ENCODE results near the gene PODXL2.

Gene PODXL2

DNA sequence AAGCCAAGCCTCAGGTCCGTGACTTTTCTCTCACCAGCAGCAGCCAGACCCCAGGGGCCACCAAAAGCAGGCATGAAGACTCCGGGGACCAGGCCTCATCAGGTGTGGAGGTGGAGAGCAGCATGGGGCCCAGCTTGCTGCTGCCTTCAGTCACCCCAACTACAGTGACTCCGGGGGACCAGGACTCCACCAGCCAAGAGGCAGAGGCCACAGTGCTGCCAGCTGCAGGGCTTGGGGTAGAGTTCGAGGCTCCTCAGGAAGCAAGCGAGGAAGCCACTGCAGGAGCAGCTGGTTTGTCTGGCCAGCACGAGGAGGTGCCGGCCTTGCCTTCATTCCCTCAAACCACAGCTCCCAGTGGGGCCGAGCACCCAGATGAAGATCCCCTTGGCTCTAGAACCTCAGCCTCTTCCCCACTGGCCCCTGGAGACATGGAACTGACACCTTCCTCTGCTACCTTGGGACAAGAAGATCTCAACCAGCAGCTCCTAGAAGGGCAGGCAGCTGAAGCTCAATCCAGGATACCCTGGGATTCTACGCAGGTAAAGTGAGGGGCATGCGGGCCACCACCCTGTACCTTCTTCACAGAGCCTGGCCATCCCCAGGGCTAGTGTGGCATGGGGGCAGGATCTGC, 31.8 kb downstream of the PODXL2 start:
- DNase-seq, result no peak

DNA sequence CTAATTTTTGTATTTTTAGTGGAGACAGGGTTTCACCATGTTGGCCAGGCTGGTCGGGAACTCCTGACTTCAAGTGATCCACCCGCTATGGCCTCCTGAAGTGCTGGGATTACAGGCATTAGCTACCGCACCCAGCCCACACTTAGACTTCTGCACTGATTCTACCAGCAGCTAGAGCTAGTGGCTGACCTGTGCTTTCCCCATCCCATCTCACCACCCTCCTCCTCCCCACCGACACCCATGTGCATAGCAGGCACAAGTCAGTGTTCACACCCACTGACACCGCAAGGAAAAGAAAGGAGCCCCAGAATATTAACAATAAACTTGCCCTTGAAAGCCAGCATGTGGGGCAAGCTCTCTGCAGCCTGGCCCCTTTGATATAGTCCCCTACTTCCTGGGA, 32.6 kb downstream of the PODXL2 start:
- no peak for DNase-seq

DNA sequence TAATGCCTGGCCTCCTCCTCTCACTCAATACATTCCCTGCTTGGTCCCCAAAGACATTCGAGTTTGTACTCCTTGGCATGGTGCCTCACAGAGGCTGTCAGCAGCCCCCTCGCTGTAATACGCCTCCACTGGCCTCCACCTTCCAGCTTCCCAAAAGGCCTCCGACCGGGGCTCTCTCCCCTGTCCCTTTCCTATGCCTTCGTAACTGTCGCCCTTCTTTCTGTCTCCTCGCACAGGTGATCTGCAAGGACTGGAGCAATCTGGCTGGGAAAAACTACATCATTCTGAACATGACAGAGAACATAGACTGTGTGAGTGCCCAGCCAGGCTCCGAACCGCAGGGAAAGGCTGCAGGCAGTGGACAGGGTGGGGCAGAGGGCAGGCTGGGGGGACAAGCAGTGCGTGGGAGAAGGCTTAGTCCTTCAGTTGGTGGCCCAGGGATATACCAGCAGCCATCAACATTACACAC, 33.0 kb downstream of the PODXL2 start:
- no peak for DNase-seq

DNA sequence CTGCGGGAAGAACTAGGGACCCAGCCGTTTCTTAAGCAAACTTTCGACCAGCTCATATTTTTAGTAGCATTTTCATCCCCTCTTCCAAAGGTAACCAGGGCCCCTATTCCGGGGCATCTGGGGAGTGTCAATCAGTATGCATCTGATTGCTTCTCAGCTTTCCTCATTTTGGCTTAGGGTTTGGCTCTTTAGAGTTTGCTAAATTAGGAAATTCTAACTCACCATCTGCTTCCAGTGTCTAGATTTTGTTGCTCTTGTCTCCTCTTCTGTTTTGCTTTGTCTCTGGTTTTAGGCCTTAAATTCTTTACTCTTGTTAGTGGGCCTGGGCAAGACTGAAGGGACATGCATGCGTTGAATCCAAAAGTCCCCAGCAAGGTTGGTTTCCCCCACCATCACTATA, 34.2 kb downstream of the PODXL2 start:
- DNase-seq, result no peak

DNA sequence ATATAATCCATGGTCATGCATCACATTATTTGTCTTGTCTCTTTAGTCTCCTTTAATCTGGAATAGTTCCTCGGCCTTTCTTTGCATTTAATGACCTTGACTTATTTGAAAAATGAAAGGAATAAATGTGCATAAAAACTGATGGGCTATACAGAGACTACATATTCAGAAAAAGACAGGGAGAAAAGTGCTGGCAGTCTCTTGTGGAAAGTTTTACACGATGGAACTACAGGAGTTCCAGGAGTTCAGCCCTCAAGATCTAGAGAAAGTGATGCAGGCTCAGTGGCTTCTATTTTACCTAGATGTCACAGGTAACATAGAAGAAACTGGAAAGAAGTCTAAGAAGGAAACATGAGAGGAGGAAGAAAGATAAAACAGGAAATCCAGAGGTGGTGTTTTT, 36.2 kb downstream of the PODXL2 start:
- no peak for DNase-seq

DNA sequence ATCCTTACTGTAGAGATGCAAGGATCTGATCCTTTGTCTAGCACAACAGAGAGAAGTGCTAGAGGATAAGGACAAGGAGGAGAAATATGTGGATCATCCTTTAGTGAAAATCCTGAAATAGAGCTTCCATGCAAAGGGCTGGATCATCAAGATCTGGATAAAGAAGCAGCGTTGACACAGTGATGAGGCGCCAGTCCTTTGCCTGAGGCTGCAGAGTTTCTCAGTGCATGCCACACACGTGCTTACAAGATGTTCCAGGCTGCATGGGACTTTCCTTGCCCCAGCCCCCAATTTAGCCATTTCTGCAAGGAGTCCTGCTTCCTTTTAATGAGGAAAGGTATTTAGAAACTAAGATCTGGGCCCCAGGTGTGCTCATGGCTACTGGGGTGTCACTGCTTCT, 36.6 kb downstream of the PODXL2 start:
- no peak for DNase-seq

DNA sequence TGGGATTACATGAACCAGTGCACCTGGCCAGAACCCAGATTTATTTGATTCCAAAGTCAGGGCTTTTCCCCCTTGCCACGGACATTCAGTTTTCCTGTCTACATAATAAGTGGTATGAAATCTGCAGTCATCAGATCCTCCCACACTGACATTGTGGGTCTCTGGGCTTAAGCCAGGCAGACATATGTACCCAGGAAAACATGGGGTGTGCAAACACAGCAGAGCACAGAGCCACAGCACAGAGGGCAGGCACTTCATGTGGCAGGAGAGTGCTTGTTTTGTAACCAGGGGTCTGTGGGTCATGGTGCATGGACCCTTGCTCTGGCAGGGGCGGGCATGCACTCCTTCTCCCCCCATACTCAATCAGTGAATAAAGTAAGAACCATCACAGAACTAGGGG, 37.7 kb downstream of the PODXL2 start:
- DNase-seq, result no peak

DNA sequence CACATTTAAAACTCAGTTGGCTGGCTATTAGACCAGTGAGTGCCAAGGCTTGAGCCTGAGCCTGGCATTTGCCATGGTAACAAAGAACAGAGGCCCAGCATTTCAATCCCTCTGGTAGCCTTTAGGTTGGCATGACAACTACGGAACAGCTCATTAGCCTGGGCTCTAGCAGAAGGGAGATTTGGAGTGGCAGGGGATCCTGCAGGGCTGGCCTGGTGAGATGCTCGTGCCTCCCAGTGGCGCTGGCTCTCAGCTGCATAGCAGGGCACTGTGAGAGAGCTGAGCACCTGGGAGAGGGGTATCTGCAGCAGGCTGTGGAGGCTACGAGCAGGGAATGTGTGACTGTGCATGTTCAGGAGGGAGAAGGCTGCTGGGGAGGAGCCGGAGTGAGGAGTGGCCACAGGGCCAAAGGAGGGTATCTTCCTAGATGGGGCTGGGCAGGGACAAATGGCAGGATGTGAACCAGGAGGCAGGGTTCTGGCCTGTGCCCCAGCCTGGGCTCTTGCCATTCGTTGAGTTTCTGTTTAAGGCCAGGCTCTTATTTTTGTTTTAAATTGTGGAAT, 38.2 kb downstream of the PODXL2 start:
- DNase-seq, result no peak

DNA sequence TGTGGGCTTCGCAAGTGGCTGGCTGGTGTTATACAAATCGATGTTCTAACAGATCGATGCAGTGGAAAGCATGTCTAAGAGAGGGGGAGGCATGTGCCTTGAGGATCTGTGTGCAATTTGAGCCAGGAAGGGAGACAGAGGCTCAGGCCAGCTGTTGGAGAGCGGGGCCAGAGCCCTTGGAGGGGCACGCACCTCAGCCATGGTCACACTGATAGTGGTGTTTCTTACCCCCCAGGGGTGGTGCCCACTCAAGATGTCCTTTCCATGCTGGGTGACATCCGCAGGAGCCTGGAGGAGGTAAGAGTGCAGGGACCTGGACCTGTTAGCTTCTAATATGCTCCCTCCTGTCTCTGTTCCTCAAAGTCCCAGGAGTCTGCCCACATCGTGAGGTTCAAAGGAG, 39.9 kb downstream of the PODXL2 start:
- no peak for DNase-seq

DNA sequence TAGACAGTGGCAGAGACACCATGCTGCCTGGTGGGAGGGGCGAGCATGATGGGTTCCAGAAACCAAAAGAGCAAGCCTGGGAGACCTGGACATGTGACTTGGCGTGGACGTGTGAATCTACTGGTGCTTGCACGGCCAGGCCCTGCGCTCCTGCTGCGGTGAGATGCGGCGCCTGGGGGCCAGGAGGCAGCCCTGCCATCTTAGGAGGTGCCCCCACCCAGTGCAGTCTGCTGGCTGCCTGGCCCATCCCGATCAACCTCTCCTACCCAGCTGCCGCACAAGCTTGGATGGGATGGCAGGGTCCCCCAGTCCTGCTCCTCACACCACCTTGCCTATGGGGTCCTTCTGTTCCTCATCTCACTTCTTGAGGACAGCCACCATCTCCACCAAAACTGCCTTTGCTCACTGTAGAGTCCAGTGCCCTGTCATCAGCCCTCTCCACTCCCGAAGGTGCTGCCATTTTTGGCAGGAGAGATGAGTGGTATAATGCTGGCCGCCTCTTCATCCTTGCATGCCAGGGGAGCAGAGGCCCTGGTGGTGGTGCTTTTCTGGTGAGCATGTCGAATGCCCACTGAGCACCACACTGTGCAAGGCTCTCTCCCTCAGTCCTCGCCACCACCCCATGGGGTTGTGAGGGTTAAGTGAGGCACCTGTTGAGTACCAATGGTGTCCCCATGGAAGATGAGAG, 40.7 kb downstream of the PODXL2 start:
- DNase-seq, result no peak

DNA sequence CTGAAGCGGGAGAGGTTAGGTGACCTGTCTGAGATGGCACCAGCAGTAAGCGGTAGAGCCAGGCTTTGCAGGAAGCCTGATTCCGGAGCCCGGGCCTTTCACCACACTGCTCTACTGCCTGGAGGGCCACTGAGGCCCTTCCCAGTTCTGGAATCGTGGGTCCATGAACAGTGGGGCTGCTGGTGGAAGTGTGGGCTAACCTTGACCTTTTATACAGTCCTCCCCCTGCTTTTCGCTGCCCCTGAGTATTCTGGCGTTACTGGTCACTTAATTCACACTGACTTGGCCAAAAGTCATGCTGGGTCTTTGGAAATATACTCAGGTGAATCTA, 41.2 kb downstream of the PODXL2 start:
- DNase-seq, result no peak

DNA sequence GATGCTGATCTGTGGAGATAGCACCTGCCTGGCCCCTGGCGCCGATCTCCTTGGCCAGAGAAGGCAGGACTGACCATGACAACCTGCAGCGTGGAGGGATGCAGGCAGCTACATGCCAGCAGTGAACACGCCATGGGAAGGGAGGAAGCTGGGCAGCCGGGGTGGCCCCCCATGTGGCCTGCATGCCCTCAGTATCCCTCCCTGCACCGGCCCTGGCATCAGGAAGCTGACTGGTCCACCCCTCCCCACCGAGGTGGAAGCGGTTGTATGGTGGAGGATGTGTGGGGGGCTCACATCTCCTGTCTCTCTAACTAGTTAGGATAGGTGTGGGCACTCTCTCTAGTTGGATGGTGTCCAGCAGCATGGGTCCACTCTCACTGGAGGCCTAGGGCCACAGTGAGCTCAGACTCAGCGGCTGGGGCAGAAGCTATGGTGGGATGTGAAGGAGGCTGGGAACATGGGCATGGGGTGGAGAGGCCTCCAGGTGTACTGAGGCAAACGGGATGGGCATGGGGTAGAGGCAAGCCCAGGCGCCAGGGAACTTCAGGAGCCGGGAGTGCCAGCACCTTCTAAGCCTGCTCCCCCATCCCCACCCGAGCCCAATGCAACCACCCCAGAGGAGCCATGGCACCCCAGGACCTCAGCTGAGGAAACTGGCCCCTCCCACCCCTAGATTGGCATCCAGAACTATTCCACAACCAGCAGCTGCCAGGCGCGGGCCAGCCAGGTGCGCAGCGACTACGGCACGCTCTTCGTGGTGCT, 42.0 kb downstream of the PODXL2 start:
- DNase-seq, result no peak

DNA sequence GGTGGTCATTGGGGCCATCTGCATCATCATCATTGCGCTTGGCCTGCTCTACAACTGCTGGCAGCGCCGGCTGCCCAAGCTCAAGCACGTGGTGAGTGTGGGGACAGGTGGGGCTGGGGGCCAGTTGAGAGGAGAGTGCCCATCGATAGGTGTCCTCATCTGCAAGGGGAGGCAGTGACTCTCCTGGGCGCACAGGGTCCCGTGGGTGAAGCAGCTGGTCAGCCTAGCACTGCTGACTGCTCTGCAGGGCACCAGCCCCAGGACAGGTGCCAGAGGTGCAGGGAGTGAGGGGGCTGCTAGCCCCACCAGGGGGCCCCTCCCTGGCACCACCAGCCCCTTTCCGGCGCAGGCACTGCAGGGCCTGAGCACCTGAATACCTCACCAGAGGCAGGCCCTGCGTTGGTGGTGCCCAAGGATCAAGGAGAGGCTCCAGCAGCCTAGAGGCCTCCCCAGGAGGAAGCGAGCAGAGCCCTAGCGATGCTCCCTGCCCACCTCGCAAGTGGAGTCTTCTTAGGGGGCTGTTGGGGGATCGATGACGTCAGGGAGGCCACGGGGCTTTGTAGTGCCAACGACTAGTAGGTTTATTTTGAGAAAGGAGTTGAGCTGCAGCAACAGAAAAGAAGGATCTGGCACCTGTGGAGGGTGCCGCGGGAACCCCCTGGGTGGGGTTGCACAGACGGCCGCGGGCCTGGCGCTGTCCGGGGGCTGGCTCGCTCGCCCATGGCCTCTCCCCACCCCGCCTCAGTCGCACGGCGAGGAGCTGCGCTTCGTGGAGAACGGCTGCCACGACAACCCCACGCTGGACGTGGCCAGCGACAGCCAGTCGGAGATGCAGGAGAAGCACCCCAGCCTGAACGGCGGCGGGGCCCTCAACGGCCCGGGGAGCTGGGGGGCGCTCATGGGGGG, 42.8 kb downstream of the PODXL2 start:
- no peak for DNase-seq

DNA sequence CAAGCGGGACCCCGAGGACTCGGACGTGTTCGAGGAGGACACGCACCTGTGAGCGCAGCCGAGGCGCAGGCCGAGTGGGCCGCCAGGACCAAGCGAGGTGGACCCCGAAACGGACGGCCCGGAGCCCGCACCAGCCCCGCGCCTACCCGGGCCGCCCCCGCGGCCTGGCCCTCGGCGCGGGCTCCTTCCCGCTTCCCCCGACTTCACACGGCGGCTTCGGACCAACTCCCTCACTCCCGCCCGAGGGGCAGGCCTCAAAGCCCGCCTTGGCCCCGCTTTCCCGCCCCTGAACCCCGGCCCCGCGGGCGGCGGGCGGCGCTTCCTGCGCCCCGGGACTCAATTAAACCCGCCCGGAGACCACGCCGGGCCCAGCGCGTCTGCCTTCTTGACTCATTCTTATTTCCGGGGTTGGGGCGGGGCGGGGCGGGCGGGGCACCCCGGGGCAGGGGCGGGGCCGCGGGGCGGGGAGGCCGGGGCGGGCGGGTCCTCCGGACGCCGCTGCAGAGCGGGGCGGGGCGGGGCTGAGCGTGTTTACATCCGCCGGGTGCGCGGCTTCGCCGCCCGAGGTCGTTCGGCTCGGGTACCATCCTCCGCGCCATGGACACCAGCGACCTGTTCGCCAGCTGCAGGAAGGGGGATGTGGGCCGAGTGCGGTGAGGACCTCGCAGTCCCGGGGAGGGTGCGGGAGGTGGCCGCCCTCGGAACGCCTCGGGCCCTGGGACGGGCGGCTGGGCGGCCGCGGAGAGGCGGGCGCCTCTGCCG, 43.6 kb downstream of the PODXL2 start, which contains the start of gene ABTB1:
ABTB1 (plus strand) TSS at position 524 of the 762 bp plus-strand sequence; CDS start at position 598, 74 bp downstream.
- peak; percentile 41 for DNase-seq

DNA sequence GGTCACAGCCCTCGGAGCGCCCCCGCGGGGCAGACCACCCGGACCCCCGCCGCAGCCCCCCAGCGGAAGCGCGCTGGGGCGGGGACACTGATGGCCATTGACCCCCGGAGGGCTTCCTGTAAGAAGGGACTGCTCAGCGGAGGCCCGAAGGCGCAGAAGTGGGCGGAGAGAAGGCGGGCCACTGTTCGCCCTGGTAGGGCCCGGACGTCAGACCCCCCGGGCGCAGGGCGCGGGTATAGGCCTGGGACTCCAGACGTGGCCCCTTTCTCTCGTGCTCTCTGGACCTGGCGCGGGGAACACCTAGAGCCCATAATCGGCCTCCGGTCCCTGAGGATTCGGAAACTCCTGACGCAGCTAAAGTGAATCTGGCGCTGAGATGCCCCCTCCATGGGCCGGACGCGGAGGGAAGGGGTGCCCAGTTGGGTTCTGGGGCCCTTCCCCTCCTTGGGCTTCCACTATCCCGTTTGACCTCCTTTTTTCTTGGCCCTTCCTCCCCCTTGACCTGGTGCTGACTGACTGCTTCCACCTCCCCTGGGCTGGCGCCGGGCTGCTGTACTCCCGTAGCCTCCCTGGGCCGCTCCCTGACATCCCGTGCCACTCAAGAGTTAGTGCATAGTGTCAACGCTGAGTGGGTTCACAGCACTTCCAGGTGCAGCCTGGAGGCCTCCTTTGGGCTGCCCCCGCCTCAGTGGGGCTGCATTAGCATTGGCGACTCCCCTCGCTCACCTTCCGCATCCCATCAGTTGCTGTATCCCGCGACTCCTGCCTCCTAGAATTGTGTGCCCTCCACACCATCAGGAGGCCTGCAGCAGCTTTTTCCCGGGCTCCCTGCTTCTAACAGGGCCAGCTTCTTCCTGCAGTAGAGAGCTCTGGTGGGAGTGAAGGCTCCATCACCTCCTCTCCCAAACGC, 44.5 kb downstream of the PODXL2 start:
- no peak for DNase-seq

DNA sequence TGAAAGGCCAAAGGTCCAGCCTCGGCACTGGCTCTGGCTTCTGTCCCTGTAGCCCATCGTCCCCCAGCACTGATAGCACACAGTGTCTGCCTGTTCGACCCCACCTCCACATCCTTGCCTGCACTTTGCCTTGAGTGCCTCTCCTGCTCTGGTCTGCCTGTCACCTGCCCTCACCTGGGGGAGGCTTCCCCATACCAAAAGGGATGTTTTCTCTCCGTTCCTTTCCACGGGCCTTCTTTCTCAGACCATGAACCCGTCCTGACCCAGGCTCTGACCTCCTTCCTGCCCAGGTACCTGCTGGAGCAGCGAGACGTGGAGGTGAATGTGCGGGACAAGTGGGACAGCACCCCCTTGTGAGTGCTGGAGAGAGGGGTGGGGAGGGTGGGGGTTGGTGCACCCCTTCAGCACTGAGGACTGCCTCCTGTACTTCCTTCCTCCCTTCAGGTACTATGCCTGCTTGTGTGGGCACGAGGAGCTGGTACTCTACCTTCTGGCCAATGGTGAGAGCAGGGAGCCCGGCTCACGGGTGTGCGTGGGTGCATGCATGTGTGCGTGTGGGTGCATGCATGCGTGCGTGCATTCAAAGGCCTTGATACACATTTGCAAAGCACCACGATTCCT, 45.2 kb downstream of the PODXL2 start:
- no peak for DNase-seq

DNA sequence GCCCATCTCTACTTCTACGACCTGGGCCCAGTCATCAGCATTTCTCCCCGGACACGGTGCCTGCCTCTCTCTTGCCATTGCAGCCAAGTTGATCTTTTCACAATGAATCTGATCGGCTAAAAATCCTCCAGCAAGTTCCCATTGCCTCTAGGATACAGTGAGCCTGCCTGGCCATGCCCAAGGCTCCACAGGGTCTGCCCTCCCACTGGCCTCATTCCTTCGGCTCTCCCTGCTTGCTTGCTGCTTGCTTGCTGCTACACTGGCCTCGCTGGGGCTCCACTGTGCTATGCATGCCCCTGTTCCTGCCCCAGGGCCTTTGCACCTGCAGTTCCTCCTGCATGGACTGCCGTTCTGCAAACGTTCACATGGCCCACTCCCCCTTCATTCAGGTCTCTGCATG, 45.8 kb downstream of the PODXL2 start:
- DNase-seq, result no peak

DNA sequence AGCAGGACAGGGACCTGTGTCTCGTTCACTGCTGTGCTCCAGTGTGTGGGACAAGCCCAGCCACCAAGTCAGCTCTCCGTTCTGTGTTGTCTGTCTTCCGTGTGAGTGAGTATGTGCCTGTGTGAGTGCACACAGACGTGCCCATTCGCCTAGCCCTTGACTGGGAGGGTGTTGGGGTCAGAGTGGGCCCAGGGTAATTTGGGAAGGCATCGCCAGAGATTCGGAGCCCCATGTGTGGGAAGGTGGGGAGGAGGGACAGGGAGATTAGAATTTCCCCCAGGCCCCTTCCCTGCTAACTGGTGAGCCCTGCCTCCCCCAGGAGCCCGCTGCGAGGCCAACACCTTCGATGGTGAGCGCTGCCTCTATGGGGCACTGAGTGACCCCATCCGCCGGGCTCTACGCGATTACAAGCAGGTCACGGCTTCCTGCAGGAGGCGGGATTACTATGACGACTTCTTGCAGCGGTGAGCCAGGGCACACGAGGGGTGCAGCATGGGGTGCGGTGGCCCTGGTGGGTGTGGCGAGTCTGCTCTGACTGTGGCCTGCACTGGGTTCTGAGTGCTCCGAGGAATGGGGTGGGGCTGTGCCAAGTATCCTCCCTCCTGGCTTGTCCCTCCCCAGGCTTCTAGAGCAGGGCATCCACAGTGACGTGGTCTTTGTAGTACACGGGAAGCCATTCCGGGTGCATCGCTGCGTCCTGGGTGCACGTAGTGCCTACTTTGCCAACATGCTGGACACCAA, 46.8 kb downstream of the PODXL2 start:
- no peak for DNase-seq

DNA sequence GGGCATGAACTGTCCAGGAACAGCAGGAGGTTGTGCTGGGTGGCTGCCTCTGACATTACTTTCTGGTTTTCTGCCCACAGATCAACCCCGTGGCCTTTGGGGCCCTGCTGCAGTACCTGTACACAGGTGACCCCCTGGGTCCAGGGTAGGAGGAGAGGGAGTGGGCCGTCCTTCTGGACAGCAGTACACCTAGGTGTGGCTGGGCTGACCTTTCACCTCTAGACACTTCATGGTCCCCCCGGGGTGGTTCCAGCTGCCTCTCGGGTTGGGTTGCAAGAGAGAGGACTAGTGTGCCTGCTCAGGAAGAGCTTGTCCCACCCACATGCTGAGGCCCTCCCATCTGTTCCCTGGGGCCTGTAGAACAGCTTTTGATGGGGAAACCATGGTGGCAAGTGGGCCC, 47.5 kb downstream of the PODXL2 start:
- no peak for DNase-seq

DNA sequence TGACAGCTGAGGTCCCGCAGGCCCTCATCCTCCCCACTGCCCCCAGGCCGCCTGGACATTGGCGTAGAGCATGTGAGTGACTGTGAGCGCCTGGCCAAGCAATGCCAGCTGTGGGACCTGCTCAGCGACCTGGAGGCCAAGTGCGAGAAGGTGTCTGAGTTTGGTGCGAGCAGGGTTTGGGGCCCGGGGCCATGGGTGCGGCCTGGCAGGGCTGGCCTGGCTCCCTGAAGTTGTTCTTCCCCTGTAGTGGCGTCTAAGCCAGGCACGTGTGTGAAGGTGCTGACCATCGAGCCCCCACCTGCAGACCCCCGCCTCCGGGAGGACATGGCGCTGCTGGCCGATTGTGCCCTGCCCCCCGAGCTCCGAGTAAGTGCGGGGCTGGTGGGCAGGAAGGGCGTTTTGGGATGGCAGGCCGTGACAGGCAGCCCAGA, 48.0 kb downstream of the PODXL2 start:
- no peak for DNase-seq
